Hepatocyte (in vitro differentiated cells): ENCODE measurements around the gene PHLPP1. TPM values are rescaled to one million over a fixed set of nuclear protein-coding genes. Genes with fewer than 3 reads are reported as not detected.

Source experiments
- DNase-seq: peaks from one replicate; pipeline ENCODE4 v3.0.0-alpha.2; 2016; ENCODE audit warnings: low spot score
- H2AFZ ChIP-seq: fragments of 200-600 bp; sonication (generic); 2 replicates; pipeline ENCODE4 v1.6.0; 2016; ENCODE audit warnings: antibody characterized with exemption, mild to moderate bottlenecking
- H3K27ac ChIP-seq: fragments of 200-600 bp; sonication (generic); 2 replicates; pipeline ENCODE4 v1.5.1; 2016; ENCODE audit warnings: mild to moderate bottlenecking
- H3K27me3 ChIP-seq: fragments of 200-600 bp; sonication (generic); 2 replicates; pipeline ENCODE4 v1.6.1; 2016
- H3K36me3 ChIP-seq: fragments of 200-600 bp; sonication (generic); replicated peaks from 2 replicates; pipeline ENCODE4 v1.5.1; 2016; ENCODE audit warnings: low read depth; ENCODE audit not compliant: insufficient read depth
- H3K4me1 ChIP-seq: fragments of 200-600 bp; sonication (generic); 2 replicates; pipeline ENCODE4 v1.5.1; 2016; ENCODE audit warnings: mild to moderate bottlenecking, moderate library complexity; ENCODE audit not compliant: insufficient read depth
- H3K4me2 ChIP-seq: fragments of 200-600 bp; sonication (generic); 2 replicates; pipeline ENCODE4 v1.6.0; 2016
- H3K4me3 ChIP-seq: fragments of 200-600 bp; sonication (generic); 2 replicates; pipeline ENCODE4 v1.5.1; 2016; ENCODE audit warnings: mild to moderate bottlenecking
- H3K79me2 ChIP-seq: fragments of 200-600 bp; sonication (generic); 2 replicates; pipeline ENCODE4 v1.6.0; 2017; ENCODE audit warnings: mild to moderate bottlenecking
- H3K9me2 ChIP-seq: fragments of 200-600 bp; sonication (generic); replicated peaks from 2 replicates; pipeline ENCODE4 v1.6.0; 2017; ENCODE audit warnings: mild to moderate bottlenecking; ENCODE audit not compliant: insufficient read depth
- H3K9me3 ChIP-seq: fragments of 200-600 bp; sonication (generic); 2 replicates; pipeline ENCODE4 v1.5.1; 2016; ENCODE audit warnings: low read depth, mild to moderate bottlenecking
- H4K20me1 ChIP-seq: fragments of 200-600 bp; sonication (generic); 2 replicates; pipeline ENCODE4 v1.6.0; 2016; ENCODE audit warnings: mild to moderate bottlenecking; ENCODE audit not compliant: insufficient read depth, poor library complexity, severe bottlenecking
- CTCF ChIP-seq: fragments of 200-600 bp; sonication (generic); IDR thresholded peaks from 2 replicates; pipeline ENCODE4 v1.5.1; 2016; ENCODE audit warnings: antibody characterized with exemption, mild to moderate bottlenecking; ENCODE audit not compliant: poor library complexity
- EZH2 ChIP-seq: fragments of 200-600 bp; sonication (generic); IDR thresholded peaks from 2 replicates; pipeline ENCODE4 v1.6.1; 2016; ENCODE audit warnings: antibody characterized with exemption, mild to moderate bottlenecking, borderline replicate concordance
- EZH2phosphoT487 ChIP-seq: fragments of 200-600 bp; sonication (generic); IDR thresholded peaks from one replicate; pipeline ENCODE4 v1.6.1; 2018; ENCODE audit warnings: antibody characterized with exemption, mild to moderate bottlenecking, low read depth, moderate library complexity; ENCODE audit not compliant: unreplicated experiment, severe bottlenecking
- WGBS: methylation state at CpG from one replicate; pipeline ENCODE4 v1.1.6; 2016; ENCODE audit warnings: low lambda C conversion rate; ENCODE audit errors: missing lambda C conversion rate; 5-methylcytosine and 5-hydroxymethylcytosine counted together
- polyA plus RNA-seq: library from polyadenylated mRNA; unstranded; fragments of >200 nt; fragmentation: Nextera tagmentation; extraction: Ambion mirVana; gene quantifications from 2 replicates; pipeline ENCODE4 v1.2.1, GENCODE V29; 2016
- total RNA-seq: library from RNA; depleted of rRNA; stranded (reverse); fragments of >200 nt; gene quantifications from 2 replicates; pipeline ENCODE4 v1.2.3, GENCODE V29; 2014

The PHLPP1 gene
- total and polyA plus RNA-seq, 2 experiments from 2014 or later, result 7.3 to 14.3 TPM

- Histone ChIP-seq H3K36me3 (no peaks in the 10 kb centered on the region), H4K20me1 (no peaks in the 10 kb centered on the region), H3K79me2 (no peaks in the 10 kb centered on the region), H3K9me2 (no peaks in the 10 kb centered on the region), H3K4me2 (no peak overlapping the region), H3K9me3 (no peaks in the 10 kb centered on the region), H3K27me3 (peaks cover 8% of the 10 kb centered on the region), H3K4me3 (no peak overlapping the region), H3K4me1 (no peaks in the 10 kb centered on the region), H2AFZ (no peak overlapping the region), H3K27ac (no peak overlapping the region)
- TF ChIP-seq CTCF (no peak), EZH2 (no peak), EZH2phosphoT487 (no peak)
- no peak for DNase-seq
Measured at GRCh38 chr18:63017977-63018376, 302.6 kb downstream of the PHLPP1 start.

GRCh38 chr18:63022429-63023022 lies 307.2 kb downstream of the PHLPP1 start:
- no peaks in the 10 kb centered on the region for H3K9me2 ChIP-seq
- H3K4me2 ChIP-seq, result no peak overlapping the region
- H2AFZ ChIP-seq, result no peak overlapping the region
- no peaks in the 10 kb centered on the region for H3K27me3 ChIP-seq
- no peak for DNase-seq
- no peak for TF ChIP-seq EZH2
- TF ChIP-seq CTCF, result peak; percentile 18
- H3K4me3 ChIP-seq, result no peak overlapping the region
- no peak overlapping the region for H3K27ac ChIP-seq
- no peaks in the 10 kb centered on the region for H3K36me3 ChIP-seq
- H3K9me3 ChIP-seq, result no peaks in the 10 kb centered on the region
- H3K79me2 ChIP-seq, result no peaks in the 10 kb centered on the region
- 67% methylated on average over 26 of the region's 26 CpGs for WGBS
- H4K20me1 ChIP-seq, result no peaks in the 10 kb centered on the region
- no peaks in the 10 kb centered on the region for H3K4me1 ChIP-seq

- peak; percentile 62 for DNase-seq
- H3K9me2 ChIP-seq, result no peaks in the 10 kb centered on the region
- H3K9me3 ChIP-seq, result no peaks in the 10 kb centered on the region
- no peak overlapping the region for H3K27ac ChIP-seq
- TF ChIP-seq EZH2phosphoT487 (no peak), EZH2 (no peak), CTCF (peak; percentile 66)
- H3K4me1 ChIP-seq, result no peaks in the 10 kb centered on the region
- H4K20me1 ChIP-seq, result no peaks in the 10 kb centered on the region
- 58% methylated on average over 12 of the region's 12 CpGs for WGBS
- no peaks in the 10 kb centered on the region for H3K36me3 ChIP-seq
- no peaks in the 10 kb centered on the region for H3K79me2 ChIP-seq
- no peak overlapping the region for H3K4me3 ChIP-seq
- H3K4me2 ChIP-seq, result no peak overlapping the region
- no peaks in the 10 kb centered on the region for H3K27me3 ChIP-seq
- H2AFZ ChIP-seq, result no peak overlapping the region
Measured at GRCh38 chr18:63025251-63026090, 310.1 kb downstream of the PHLPP1 start.
